Endothelial cell of umbilical vein (primary cell): ENCODE results near the gene TAS1R2. TPM values are rescaled to one million over a fixed set of nuclear protein-coding genes. Genes with fewer than 3 reads are reported as not detected.

Experiments used
- BruUV-seq: library from RNA; stranded (reverse); fragments of 400-500 nt; replicated peaks from 2 replicates; lab custom pipeline; 2021; lab: Mats Ljungman, UMichigan
- CTCF ChIA-PET: fragments of 300-600, 350-600 bp; sonication (Branson Sonifier 250); formaldehyde crosslinking; loops from one replicate; lab custom pipeline; 2021; ENCODE audit warnings: antibody characterized with exemption, inconsistent platforms; lab: Charles Lee
- POLR2A ChIA-PET: fragments of 300-600, 350-600 bp; sonication (Branson Sonifier 250); formaldehyde crosslinking; loops from one replicate; lab custom pipeline; 2021; ENCODE audit warnings: antibody characterized with exemption, inconsistent platforms; lab: Charles Lee
- DNase-seq: peaks from one replicate; pipeline ENCODE4 v3.0.0-alpha.2; 2011; ENCODE audit warnings: low read depth, low spot score
- FAIRE-seq: peaks from 2 replicates; lab custom pipeline; 2011; peaks lifted over from hg19 to GRCh38; lab: Jason Lieb, UNC
- H2AFZ ChIP-seq: 2 replicates; pipeline ENCODE4 v1.6.0; 2012; ENCODE audit warnings: low read depth, low read length, control low read depth, inconsistent platforms
- H3K27ac ChIP-seq: 2 replicates; pipeline ENCODE4 v1.5.1; 2011; ENCODE audit warnings: low read depth, mild to moderate bottlenecking, control low read depth, low read length, moderate library complexity; ENCODE audit not compliant: insufficient read depth
- H3K27me3 ChIP-seq, 2 experiments: 2 replicates each; pipeline versions ENCODE4 v1.6.0 to v1.6.1; 2011; ENCODE audit warnings: low read length in 2 of 2, mixed read lengths in 1 of 2; ENCODE audit not compliant: control insufficient read depth in 2 of 2, insufficient read depth in 2 of 2
- H3K36me3 ChIP-seq, 2 experiments: 2 replicates in 1 of 2; 3 replicates in 1 of 2; pipeline ENCODE4 v1.5.1; 2011; ENCODE audit warnings: low read length in 2 of 2, mild to moderate bottlenecking in 1 of 2, moderate library complexity in 1 of 2; ENCODE audit not compliant: control insufficient read depth in 2 of 2, insufficient read depth in 2 of 2; ENCODE audit errors: extremely low read depth in 1 of 2
- H3K4me1 ChIP-seq: 3 replicates; pipeline ENCODE4 v1.5.1; 2011; ENCODE audit warnings: mild to moderate bottlenecking, low read length; ENCODE audit not compliant: control insufficient read depth, insufficient read depth; ENCODE audit errors: extremely low read depth
- H3K4me2 ChIP-seq: 2 replicates; pipeline ENCODE4 v1.6.1; 2011; ENCODE audit warnings: low read length, control low read depth, mixed read lengths; ENCODE audit not compliant: insufficient read depth
- H3K4me3 ChIP-seq, 3 experiments: fragments of 200-600 bp in 1 of 3; sonication (generic), shearing (Covaris generic) in 1 of 3; replicated peaks in 1 of 3; 2 replicates each; pipeline ENCODE4 v1.5.1; 2011 to 2016; ENCODE audit warnings: control low read depth in 3 of 3, low read length in 3 of 3, mild to moderate bottlenecking in 2 of 3, inconsistent platforms in 1 of 3, low read depth in 1 of 3, moderate library complexity in 1 of 3; ENCODE audit not compliant: insufficient read depth in 1 of 3
- H3K79me2 ChIP-seq: 2 replicates; pipeline ENCODE4 v1.6.0; 2012; ENCODE audit warnings: low read length, inconsistent platforms; ENCODE audit not compliant: control insufficient read depth, insufficient read depth
- H3K9ac ChIP-seq: replicated peaks from 2 replicates; pipeline ENCODE3; 2011; ENCODE audit warnings: low read length, control low read depth; ENCODE audit not compliant: insufficient read depth; ENCODE audit errors: extremely low read depth
- H3K9me1 ChIP-seq: replicated peaks from 3 replicates; pipeline ENCODE4 v1.6.0; 2011; ENCODE audit warnings: mild to moderate bottlenecking, low read length; ENCODE audit not compliant: control insufficient read depth, insufficient read depth; ENCODE audit errors: extremely low read depth
- H3K9me3 ChIP-seq: replicated peaks from 2 replicates; pipeline ENCODE4 v1.5.1; 2012; ENCODE audit warnings: low read length, inconsistent platforms; ENCODE audit not compliant: control insufficient read depth, insufficient read depth
- H4K20me1 ChIP-seq: replicated peaks from 2 replicates; pipeline ENCODE3; 2011; ENCODE audit warnings: mild to moderate bottlenecking, low read length; ENCODE audit not compliant: control insufficient read depth, insufficient read depth; ENCODE audit errors: extremely low read depth
- CTCF ChIP-seq, 2 donors: IDR thresholded peaks; 1 replicate in 1 of 2; 2 replicates in 1 of 2; pipeline ENCODE4 v1.5.1; 2011; ENCODE audit warnings: low read length in 2 of 2, mild to moderate bottlenecking in 2 of 2, moderate library complexity in 2 of 2, control low read depth in 1 of 2, inconsistent platforms in 1 of 2, low read depth in 1 of 2; ENCODE audit not compliant: insufficient read depth in 1 of 2; ENCODE audit errors: extremely low read depth in 1 of 2
- EZH2 ChIP-seq: IDR thresholded peaks from 2 replicates; pipeline ENCODE4 v1.6.1; 2012; ENCODE audit warnings: borderline replicate concordance, low read depth, mild to moderate bottlenecking, moderate library complexity, low read length, inconsistent platforms; ENCODE audit not compliant: severe bottlenecking
- FOS ChIP-seq: IDR thresholded peaks from 2 replicates; pipeline ENCODE4 v1.6.1; 2011; ENCODE audit warnings: mild to moderate bottlenecking, low read length, moderate library complexity, borderline replicate concordance; ENCODE audit not compliant: insufficient read depth
- GATA2 ChIP-seq: IDR thresholded peaks from 2 replicates; pipeline ENCODE4 v1.7.0; 2011; ENCODE audit warnings: low read depth, mild to moderate bottlenecking, moderate library complexity, mixed read lengths, low read length; ENCODE audit not compliant: insufficient read length, insufficient read depth
- JUN ChIP-seq: IDR thresholded peaks from 2 replicates; pipeline ENCODE4 v1.6.1; 2011; ENCODE audit warnings: borderline replicate concordance, low read depth; ENCODE audit not compliant: insufficient read length, insufficient read depth
- MAX ChIP-seq: IDR thresholded peaks from 2 replicates; pipeline ENCODE4 v1.6.1; 2011; ENCODE audit not compliant: insufficient read depth, insufficient read length
- MYC ChIP-seq: IDR thresholded peaks from one replicate; pipeline ENCODE4 v1.6.1; 2011; ENCODE audit warnings: mild to moderate bottlenecking, low read depth, low read length
- POLR2A ChIP-seq: IDR thresholded peaks from 2 replicates; pipeline ENCODE4 v1.6.1; 2012; ENCODE audit warnings: low read depth, mild to moderate bottlenecking, control low read depth, low read length
- POLR2AphosphoS5 ChIP-seq: IDR thresholded peaks from 2 replicates; pipeline ENCODE4 v1.6.1; 2012; ENCODE audit warnings: low read depth, mild to moderate bottlenecking, control low read depth, low read length, moderate library complexity; ENCODE audit not compliant: insufficient read depth
- dilution Hi-C: fragments of 300-500 bp; cut with MboI; formaldehyde crosslinking; loops from one replicate; pipeline ENCODE4 v1.15.0; 2019; ENCODE audit warnings: low sequenced_read_pairs; ENCODE audit not compliant: extremely low pct_ligation_motif_present
- intact Hi-C: fragments of 100-400 bp; cut with micrococcal nuclease; formaldehyde crosslinking; loops from one replicate; pipeline ENCODE4 v1.10.0; 2022
- polyA plus RNA-seq, 4 experiments: library from polyadenylated mRNA; depleted of rRNA in 3 of 4; stranded (reverse) in 3 of 4; unstranded in 1 of 4; fragments of >200 nt; gene quantifications; 2 replicates each; pipeline versions ENCODE4 v1.2.1 to v1.2.3, GENCODE V29; 2011 to 2012; ENCODE audit warnings: missing spikeins in 1 of 4
- total RNA-seq: library from RNA; stranded (reverse); gene quantifications from 2 replicates; pipeline ENCODE4 v1.2.3, GENCODE V29; 2021

Gene TAS1R2
- total and polyA plus RNA-seq, 2 donors (not counting 3 experiments of a cell fraction or from before 2014, with no cell fraction given): not detected

GRCh38 chr1:18874600-18874999 is 15.1 kb upstream of the TAS1R2 start:
- Histone ChIP-seq H3K36me3 (peaks cover 0 to 4% of the 10 kb centered on the region in 2 experiments), H4K20me1 (no peaks in the 10 kb centered on the region), H2AFZ (no peak overlapping the region), H3K9ac (no peak overlapping the region), H3K4me2 (no peak overlapping the region), H3K79me2 (no peaks in the 10 kb centered on the region), H3K4me1 (no peaks in the 10 kb centered on the region), H3K27ac (no peak overlapping the region), H3K9me3 (no peaks in the 10 kb centered on the region), H3K9me1 (no peaks in the 10 kb centered on the region), H3K4me3 (no peak overlapping the region), H3K27me3 (no peaks in the 10 kb centered on the region)
- CTCF ChIA-PET: interaction anchor here (0.7 to 7.2 kb wide), 11 partner anchors 9 to 1372 kb away, joined by 3 to 127 read pairs (median 7); no protein-coding TSS in a partner anchor
- no TSS peak for BruUV-seq
- no peak for TF ChIP-seq MYC
- TF ChIP-seq GATA2: no peak
- TF ChIP-seq EZH2: no peak
- no peak for TF ChIP-seq CTCF (IDR thresholded peaks at IDR 0.05; ENCODE audit: extremely low read depth in 1 of 2, insufficient read depth in 1 of 2, low read depth in 1 of 2, low read length in 2 of 2)
- no peak for TF ChIP-seq POLR2A
- TF ChIP-seq POLR2AphosphoS5: no peak
- TF ChIP-seq FOS: no peak
- TF ChIP-seq JUN: no peak
- TF ChIP-seq MAX: no peak
- POLR2A ChIA-PET: no interaction called here
- FAIRE-seq: no peak
- intact Hi-C loops: loop anchor here (10.0 kb wide), 1 partner anchor 1210 kb away; no protein-coding TSS in a partner anchor
- dilution Hi-C loops: no loop called here
- DNase-seq: no peak
